GM19324 (cell line): ENCODE results near the gene FOXA3.
A peak's percentile ranks its signal among the peaks of the same experiment; 100 is the strongest.

ENCODE experiments used
- ATAC-seq: cut with Tn5 transposase; IDR thresholded peaks from one replicate; pipeline ENCODE4 v1.9.1; 2021; ENCODE audit warnings: mild to moderate bottlenecking, moderate library complexity; ENCODE audit not compliant: unreplicated experiment, low FRiP score

The FOXA3 gene

DNA sequence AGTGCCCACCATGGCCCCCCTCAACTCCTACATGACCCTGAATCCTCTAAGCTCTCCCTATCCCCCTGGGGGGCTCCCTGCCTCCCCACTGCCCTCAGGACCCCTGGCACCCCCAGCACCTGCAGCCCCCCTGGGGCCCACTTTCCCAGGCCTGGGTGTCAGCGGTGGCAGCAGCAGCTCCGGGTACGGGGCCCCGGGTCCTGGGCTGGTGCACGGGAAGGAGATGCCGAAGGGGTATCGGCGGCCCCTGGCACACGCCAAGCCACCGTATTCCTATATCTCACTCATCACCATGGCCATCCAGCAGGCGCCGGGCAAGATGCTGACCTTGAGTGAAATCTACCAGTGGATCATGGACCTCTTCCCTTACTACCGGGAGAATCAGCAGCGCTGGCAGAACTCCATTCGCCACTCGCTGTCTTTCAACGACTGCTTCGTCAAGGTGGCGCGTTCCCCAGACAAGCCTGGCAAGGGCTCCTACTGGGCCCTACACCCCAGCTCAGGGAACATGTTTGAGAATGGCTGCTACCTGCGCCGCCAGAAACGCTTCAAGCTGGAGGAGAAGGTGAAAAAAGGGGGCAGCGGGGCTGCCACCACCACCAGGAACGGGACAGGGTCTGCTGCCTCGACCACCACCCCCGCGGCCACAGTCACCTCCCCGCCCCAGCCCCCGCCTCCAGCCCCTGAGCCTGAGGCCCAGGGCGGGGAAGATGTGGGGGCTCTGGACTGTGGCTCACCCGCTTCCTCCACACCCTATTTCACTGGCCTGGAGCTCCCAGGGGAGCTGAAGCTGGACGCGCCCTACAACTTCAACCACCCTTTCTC lies 8.2 kb downstream of the FOXA3 start:
- ATAC-seq: no peak

DNA sequence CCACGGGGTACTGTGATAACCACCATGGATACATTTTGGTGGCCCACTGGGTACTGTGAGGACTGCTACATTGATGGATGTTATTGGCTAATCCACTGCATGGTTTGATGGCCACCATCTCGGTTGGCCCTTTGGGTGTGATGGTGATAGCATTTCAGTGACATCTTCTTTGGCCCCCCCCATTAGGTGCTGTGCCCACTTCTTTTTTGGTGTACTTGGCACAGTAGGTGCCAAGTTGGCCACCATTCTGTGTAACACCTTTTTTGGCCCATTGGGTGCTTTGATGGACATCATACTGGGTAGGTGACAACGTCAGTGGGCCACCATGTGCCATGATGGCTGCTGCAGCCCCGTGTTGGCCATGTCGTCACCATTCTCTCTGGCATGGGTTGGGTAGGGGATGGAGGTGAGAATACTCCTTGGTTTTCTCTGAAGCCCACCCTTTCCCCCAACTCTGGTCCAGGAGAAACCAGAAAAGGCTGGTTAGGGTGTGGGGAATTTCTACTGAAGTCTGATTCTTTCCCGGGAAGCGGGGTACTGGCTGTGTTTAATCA lies 9.2 kb downstream of the FOXA3 start:
- no peak for ATAC-seq

DNA sequence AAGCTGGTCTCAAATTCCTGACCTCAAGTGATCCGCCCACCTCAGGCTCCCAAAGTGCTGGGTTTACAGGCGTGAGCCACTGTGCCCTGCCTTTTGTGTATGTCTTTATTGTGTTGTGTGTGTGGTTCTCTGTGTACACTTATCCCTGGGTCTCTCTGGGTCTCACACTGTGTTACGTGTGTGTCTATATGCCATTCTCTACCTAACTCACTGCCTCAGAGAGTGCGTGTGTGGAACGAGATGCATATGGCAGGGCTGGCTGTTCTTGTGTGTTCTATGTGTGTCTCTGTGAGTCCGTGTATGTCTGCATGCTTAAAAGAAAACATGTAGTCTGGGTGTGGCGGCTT lies 10.5 kb downstream of the FOXA3 start:
- no peak for ATAC-seq

DNA sequence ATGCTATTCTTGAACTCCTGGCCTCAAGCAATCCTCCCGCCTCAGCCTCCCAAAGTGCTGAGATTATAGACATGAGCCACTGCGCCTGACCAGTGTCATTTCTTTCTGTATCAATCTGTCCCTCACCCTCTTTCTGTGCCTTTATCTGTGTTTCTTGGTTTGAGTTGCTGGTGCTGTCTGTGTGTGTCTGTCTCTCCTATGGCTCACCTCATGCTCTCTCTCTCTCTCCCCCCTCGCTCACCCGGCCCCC lies 12.0 kb downstream of the FOXA3 start:
- no peak for ATAC-seq

DNA sequence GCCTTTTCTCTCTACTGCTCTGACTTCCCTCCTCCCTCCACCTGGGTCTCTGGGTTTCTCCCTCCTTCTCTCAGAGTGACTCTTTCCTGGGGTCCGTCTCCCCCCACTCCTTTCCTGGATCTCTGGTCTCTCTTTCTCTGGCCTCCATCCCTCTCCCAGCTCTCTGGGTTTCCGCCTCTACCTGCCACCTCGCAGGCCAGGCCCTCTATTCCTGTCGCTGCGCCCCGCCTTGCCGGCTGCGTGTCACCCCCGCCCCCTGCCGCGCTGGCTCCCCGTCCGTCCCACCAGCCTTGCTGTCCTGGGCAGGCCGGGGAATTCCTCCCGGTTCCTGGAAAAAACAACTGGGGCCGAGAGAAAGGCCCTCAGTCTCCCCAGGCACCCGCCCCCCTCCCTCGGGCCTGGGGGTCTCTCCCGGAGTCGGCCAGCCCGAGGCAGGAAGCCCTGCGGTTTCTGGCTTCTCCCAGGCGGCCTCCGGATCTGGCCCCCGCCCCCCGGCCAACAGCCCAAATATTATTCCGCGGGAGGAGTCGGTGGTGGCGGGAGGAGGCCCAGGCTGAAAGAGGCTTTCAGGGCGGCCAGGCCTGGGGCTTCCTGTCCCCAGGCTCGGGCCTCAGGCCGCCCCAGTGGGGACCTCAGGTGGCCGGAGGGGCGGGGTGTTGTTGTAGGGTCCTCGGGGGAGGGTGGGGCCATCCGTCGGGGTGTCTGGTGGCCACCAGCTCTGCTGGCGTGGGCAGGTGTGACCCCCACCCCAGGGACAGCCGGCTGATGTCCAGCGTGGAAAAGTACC lies 12.5 kb downstream of the FOXA3 start:
- no peak for ATAC-seq

DNA sequence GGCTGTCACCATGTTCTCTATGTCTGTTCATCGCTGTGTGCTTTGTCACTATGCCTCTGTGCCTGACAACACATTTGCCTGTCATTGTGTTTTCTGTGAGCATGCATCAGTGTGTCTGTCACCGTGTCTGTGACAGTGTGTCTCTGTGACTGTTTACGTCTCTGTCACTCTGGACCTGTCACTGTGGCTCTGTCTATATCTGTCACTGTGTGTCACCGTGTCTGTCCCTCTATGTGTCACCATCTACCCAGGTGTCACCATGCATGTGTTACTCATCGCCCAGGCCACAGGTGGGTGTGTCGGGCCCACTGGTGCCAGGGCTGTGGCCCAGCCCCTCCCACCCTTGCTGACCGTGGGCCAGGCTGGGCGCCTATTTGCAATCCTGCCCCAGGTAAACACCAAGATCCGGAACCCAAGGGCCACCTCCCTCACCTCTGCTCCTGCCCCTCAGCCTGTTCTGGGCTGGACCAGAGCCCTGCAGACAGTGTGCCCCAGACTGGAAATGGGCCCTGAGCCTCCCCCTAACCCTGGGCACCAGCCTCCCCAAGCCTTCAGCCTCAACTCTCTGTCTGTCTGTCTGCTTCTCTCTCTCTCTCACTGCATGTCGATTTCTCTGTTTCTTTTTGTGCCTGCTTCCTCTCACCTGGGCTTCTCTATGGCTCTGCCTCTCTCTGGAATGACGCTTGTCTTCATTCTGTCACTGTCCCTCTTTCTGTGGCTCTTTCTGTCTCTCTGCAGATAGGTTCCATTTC lies 14.1 kb downstream of the FOXA3 start:
- ATAC-seq: no peak

DNA sequence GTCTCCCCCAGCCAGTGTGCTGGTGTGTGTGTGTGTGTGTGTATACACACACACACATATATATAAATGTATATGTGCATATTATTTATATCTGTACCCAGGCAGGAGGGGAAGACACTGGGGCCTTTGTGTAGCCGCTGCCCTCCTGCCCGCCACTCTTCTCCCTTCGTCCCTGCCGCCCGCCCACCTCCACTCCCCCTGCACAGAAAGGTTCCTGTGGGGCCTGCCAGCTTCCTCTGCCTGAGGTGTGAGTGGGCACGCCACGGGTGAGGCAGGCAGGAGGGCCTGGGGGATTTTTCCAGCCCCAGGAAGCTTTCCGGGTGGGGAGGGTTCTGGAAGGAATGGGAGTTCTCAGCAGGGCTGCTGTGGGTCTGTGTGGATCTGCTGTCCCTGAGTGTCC lies 14.9 kb downstream of the FOXA3 start:
- ATAC-seq: no peak

DNA sequence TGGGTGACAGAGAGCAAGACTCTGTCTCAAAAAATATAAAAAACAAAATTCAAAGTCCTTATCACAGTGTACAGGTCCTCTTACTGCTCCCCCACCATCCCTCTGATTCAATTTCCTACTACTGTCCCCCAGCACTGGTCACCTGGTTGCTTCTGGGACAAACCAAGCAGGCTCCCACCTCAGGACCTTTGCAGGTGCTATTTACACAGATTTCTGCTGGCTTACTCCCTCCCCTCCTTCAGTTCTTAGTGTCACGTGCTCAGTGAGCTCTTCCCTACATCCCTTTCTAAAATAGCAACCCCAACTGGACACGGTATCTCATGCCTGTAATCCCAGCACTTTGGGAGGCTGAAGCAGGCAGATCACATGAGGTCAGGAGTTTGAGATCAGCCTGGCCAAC lies 15.8 kb downstream of the FOXA3 start:
- ATAC-seq: no peak

DNA sequence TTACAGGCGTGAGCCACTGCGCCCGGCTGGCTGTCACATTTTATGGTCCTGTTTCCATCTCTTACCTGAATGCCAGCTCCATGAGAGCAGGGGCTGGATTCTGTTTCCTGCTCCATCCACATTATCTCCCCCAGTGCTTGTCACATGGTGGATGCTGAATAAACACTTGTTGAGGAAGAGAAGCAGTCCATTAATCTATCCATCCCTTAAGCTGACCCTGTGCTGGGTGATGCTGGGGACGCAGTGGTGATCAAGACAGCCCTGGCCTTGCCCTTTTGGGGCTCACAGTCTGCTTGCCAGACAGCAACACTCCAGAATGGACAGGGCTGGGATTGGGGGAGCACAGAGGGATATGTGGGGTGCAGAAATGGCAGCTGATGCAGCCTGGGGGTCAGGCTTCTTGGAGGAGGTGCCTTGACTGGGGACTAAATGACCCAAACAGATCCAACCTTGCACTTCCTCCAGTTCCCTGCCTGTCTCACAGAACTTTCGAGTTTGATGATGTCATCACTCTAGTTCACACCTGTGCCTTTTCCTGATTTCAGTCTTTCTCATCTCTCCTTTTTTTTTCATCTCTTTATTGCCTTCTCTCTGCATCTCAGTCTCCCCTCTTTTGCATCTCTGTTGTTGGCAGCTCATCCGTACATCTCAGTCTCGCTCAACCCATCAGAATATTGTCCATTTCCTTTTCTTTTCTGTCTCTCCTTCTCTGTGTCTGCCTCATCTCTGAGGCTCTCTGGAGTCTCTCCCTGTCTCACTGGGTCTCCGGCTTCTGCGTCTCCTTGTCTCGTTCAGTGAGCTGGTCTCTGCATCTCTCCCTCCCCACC lies 17.2 kb downstream of the FOXA3 start:
- no peak for ATAC-seq

DNA sequence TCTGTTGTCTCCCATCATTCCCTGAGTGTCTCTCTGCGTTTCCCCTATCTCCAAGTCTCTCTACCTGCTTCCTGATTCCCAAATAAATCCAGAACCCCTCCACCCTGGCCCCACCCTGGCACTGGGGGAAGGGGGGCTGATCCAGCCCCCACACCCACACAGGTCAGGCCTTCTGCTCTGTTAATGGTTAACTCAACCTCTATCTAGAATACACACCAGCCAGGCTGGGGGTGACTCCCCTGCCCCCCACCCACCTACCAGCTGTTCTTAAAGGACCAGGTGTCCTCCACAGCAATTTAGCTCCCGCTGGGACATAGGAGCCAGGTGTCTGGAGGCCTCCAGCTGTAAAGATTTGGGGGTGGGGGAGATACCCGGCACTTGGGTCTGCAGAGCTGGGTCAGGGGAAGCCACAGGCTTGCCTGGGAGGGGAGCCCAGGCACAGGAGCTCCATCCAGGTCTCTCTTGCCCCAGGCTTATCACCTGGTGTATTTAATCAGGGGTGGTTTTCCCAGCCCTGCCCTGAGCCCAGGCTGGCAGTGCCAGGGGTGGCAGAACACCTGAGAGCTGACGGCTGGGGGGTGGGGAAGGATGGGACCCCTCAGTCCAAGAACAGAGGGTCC lies 17.9 kb downstream of the FOXA3 start:
- ATAC-seq: no peak

DNA sequence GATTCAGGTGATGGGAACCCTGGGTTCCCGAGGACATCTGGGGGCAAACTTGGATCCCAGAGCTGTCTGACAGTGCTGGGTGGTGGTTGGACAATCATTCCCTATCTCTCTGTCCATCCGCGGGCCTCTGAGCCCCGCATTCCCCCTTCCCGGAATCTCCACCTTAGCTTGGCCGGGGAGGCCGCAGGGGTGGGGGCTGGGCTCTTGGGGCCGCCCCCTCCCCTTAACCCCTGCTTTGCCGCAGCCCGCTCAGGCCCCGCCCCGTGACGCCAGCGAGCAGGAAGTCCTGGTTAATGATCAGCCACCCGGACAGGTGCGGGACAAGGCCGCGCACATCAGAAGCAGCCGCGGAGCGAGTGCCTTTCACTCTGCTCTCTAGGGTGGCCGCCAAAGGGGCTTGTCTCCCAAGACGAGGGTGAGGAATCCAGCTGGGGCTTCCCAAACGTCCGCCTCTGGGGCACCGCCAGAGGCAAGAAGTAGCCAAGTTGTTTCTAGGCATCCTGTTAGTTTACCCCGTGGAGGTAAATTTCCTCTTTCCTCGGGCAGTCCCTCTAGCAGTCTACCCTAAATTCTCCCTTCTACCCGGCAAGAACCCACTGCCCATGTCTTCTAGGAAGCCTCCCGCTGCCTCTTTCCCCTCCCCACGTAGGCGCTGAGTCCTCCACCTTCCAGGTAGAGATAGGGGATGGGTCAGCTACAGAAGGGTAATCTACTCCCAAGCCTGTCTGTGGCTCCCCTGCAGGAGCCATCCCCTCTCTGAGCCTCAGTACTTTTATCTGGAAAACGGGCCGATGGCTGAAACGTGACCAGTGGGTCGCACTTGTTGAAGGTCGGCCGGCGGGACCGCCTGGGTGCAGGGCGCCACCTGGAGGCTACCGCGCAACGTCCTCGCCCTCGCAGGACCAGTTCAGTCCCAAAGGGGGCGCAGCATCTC lies 18.8 kb downstream of the FOXA3 start:
- peak; percentile 30 for ATAC-seq

DNA sequence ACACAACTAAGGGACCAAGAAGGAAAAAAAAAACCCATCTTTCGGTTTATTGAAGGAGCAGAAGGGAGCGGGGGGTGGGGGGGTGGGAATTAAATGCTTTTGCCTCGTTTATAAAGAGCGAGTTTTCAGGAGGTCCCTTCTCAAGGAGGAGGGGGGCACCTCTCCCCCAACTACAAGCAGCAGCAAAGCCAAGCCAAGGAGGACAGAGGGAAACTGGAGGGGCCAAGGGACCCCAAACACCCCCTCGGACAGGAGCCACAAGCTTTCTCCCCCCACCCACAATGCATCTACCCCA lies 19.4 kb downstream of the FOXA3 start:
- ATAC-seq: no peak

DNA sequence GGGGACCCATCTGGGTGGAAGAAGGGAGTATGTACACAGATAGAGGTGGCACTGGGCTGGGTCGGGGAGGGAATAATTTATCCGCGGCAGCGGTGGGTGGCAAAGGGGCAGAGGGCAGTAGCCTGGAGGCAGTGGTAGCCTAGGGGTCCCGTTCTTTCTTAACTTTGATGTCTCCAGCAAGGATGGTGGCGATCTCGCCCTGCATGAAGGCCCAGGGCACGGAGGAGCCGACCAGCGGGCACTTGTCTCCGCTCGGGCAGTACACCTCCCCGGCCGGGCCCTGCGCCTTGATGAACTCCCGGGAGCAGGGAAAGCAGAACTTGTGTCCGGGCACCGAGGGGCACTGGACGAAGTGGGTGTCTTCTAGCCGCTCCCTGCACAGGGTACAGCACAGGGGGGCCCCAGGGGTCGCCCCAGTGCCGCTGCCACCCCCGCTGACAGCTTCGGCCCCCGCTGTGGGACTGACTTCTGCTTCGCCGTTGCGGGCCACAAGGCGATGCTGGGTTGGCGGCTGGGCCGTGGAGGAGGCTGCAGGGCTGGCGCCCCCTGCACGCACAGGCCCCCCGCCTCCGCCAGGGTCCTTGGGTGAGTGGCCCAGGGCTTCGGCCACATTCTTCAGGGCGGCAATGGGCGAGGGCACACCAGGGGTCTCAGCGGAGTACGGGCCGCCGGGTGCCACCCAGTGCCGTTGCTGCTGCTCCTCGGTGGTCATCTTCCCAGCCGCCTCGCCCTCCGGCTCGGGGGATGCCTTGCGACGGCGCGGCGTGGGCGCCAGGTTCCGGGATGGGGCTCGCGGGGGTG lies 20.0 kb downstream of the FOXA3 start:
- no peak for ATAC-seq

DNA sequence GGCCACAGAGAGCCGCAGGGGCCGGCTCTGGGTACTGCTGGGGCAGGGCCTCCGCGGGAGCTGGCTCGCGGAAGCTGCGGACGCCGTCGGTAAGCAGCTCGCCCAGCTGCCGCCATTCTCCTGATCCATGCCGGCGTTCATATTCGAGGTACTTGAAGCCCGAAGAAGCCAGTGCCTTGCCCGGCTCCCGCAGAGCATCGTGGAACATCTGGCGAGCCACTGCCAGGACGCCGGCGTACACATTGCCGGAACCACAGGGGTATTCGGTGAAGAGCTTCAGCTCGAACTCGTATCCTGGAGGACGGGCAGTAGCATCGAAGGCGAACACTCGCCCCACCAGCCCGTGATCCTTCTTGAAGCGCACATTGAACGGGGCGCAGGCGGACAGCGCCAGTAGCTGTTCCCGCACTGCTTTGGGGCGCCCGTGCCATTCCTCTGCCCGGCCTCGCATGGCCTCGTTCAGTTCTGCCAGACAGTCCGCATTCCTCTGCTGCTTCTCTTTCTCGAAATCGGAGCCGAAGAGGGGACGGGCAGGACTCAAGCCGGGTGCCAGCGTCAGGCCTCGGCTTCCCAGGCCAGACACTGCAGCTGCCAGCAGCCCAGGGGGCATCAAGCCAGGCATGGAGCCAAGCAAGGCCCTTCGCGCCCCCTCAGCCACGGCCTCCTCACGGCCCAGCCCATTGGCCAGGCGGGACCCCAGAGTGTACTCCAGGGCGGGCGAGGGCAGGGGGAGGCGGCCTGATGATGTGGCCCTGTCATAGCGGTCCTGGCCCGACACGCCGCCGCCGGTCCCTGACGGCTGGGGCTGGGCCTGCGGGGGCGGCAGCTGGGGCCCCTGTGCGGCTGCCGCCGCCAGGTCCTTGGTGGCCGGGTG lies 20.8 kb downstream of the FOXA3 start:
- no peak for ATAC-seq

DNA sequence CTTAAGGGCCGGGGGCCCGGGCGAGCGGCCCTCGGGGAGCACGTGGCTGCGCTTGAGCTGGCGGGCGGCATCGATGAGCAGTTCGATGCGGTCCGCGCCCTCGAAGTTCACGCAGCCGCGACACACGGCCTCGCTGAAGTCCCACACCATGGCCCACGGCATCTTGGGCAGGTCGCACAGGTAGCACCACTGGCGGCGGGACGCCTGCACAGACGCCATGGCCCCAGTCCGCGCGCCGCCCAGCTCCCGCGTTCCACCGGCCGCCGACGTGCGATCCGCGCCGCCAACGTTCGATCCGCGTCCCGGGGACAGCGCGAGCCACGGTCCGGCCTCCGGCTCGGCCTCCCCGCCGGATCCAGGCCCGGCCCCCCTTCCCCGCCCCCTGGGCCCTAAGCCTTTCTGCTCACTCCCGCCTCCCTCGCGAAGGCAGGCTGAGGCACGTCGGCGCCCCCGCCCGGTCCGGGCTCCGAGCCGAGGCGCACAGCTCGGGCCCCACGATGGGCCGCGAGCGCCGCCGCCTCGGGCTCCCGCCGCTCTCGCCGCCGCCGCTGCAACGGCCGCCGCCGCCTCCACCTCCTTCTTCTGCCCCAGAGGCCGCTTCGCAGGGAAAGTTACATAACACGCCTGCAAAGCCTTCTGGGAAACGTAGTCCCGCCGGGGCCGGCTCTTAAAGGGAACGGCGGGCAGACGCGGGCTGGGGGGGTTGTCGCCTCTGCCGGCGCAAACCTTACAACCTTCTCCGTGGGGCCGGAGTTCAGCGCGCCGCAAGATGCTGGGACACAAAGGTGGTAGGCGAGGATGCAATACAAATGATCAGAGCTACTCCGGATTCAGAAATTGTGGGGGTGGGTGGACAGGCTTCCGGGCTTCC lies 21.7 kb downstream of the FOXA3 start, which contains the start of gene IRF2BP1:
Gene IRF2BP1 (minus strand): TSS at position 586 of the 871 bp plus-strand sequence. CDS start 367 bp downstream, at position 219.
- ATAC-seq: peak; percentile 43

DNA sequence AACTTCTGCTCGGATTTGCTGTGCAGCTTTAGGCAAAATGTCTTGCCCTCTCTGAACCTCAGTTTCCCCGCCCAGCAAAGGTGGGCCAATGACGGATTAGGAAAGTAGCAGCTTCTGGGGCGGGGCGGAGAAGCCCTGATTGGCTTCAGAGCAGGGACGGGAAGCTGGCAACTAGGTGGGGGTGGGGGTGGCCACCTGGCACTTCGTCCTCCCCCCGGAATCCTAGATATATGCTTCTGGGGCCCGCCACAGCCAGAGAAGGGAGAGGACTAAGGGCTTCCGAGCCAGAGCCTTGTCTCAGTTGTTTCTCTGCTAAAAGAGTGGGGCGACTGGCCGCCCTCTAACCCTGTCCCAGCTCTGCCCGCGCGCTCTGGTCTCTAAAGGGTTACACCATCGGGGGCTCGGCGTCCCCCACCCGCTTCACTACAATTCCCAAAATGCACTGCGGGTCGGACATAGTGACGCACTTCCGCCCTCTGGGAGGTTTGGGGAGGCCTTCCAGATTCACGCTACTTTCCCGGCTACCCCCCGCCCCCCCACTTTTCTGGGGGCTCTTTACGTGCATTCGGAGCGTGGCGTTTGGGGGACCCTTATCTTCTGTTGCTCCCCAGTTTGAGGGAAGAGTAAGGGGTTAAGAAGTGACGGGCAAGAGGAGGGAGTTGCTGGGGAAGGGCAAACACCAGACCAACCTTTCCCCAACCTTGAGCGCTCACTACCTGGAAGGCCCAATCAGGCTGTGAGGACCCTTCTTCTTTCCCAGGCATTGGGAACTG lies 22.5 kb downstream of the FOXA3 start:
- peak; percentile 43 for ATAC-seq
